Measurements from ENCODE around the gene PDE8B.
"Not testable (repeated sequence)": the region's sequence is repeated elsewhere in the genome, so short reads cannot be mapped to it uniquely, and the experiment has no call there.

The PDE8B gene

DNA sequence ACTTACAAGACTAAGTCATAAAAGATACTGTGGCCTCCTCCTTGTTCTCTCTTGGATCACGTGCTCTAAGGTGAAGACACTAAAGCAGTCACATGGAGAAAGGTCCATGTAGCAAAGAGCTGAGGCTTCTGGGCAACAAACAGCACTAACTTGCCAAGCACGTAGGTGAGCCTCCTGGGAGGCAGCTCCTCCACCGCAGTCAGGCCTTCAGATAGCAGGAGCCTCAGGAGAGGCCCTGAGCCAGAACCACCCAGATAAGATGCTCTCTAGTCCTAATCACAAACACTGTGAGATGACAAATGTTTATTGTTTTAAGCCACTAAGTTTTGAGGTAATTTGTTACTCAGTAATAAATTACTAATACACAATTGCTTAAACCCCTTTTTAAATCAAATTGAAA, 243.6 kb downstream of the PDE8B start:
- no peak for DNase-seq

- DNase-seq, result no peak
These were observed 250.8 kb downstream of the PDE8B start for GRCh38 chr5:77461287-77461686.

DNA sequence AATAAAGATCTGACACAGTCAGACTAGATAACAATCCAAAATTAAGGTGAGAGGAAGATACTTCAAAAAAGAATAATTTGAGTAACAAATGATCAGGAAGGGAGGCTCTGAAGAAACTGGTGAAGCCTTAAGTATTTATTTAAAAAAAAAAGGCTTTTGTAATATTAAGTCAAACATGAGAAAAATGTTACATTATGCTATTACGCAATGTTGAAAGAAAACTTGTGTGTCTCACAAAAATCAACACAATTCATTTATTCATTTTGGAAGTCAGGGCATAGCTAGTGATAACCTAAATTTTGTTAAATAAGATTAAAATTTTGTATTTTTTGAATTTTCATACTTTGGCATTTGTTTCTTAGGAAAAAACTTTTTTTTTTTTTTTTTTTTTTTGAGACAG, 253.4 kb downstream of the PDE8B start:
- DNase-seq, result peak; percentile 14

- DNase-seq, result not testable (repeated sequence)
These were observed 258.4 kb downstream of the PDE8B start for GRCh38 chr5:77468875-77469274.

DNA sequence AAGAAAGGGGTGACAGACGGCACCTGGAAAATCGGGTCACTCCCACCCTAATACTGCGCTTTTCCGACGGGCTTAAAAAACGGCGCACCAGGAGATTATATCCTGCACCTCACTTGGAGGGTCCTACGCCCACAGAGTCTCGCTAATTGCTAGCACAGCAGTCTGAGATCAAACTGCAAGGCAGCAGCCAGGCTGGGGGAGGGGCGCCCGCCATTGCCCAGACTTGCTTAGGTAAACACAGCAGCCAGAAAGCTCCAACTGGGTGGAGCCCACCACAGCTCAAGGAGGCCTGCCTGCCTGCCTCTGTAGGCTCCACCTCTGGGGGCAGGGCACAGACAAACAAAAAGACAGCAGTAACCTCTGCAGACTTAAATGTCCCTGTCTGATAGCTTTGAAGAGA, 264.6 kb downstream of the PDE8B start:
- not testable (repeated sequence) for DNase-seq
